Liver (tissue), 3 donors: Measurements from ENCODE around the gene TNFSF13.

Experiments used
- HNF4G ChIP-seq: IDR thresholded peaks from 2 replicates; pipeline ENCODE4 v1.6.1; 2016; ENCODE audit warnings: antibody characterized with exemption
- MAX ChIP-seq: IDR thresholded peaks from 2 replicates; pipeline ENCODE4 v1.6.1; 2016; ENCODE audit warnings: antibody characterized with exemption
- RAD21 ChIP-seq, 2 donors: IDR thresholded peaks; 2 replicates each; pipeline ENCODE4 v1.6.1; 2016; ENCODE audit warnings: antibody characterized with exemption in 2 of 2, mild to moderate bottlenecking in 2 of 2
- SP1 ChIP-seq: IDR thresholded peaks from 2 replicates; pipeline ENCODE4 v1.6.1; 2018; ENCODE audit warnings: antibody characterized with exemption, mild to moderate bottlenecking
- TF ChIP-seq, protein P1 (sequence below): fragments of 150-350 bp; IDR thresholded peaks from 2 replicates; pipeline ENCODE4 v1.5.1; 2017; ENCODE audit warnings: improper control_type of control experiment, low read depth, low read length; ENCODE audit not compliant: missing input control
- donor health status: healthy.
- donor health status: healthy.

DNA sequence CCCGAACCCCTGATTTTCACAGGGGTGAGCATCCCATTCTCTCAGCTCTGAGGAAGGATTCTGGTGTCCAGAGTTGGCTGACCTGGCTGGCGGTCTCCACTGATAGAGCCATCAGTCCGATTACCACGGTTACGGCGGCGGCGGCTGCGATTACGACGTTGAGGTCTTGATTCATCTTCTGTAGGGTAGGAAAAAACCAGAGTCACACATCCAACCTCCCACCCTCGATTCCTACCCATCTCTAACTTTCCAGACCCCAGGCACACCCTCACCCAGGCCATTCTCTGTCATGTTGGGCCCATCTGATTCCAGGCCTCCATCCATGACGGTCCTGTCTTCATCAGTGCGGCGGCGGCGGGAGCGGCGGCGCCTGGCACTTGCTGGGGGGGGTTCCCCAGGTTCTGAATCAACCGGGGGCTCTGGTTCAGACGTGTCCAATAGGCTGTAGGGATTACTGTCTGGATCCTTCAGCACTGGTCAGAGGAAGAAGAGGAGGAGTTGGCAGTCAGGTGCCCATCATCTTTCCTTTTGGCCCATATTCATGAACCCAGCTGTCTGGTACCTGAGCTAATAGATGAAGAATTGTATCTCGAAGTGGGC is 34.0 kb downstream of the TNFSF13 start:
- no peak for TF ChIP-seq SP1
- TF ChIP-seq, protein P1, sequence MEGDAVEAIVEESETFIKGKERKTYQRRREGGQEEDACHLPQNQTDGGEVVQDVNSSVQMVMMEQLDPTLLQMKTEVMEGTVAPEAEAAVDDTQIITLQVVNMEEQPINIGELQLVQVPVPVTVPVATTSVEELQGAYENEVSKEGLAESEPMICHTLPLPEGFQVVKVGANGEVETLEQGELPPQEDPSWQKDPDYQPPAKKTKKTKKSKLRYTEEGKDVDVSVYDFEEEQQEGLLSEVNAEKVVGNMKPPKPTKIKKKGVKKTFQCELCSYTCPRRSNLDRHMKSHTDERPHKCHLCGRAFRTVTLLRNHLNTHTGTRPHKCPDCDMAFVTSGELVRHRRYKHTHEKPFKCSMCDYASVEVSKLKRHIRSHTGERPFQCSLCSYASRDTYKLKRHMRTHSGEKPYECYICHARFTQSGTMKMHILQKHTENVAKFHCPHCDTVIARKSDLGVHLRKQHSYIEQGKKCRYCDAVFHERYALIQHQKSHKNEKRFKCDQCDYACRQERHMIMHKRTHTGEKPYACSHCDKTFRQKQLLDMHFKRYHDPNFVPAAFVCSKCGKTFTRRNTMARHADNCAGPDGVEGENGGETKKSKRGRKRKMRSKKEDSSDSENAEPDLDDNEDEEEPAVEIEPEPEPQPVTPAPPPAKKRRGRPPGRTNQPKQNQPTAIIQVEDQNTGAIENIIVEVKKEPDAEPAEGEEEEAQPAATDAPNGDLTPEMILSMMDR = no peak
- TF ChIP-seq RAD21 (IDR thresholded peaks at IDR 0.05) = no peak
- TF ChIP-seq MAX = no peak
- TF ChIP-seq HNF4G = no peak
